ENCODE results near the gene QRFPR. TPM values are rescaled to one million over a fixed set of nuclear protein-coding genes. Genes with fewer than 3 reads are reported as not detected.
"Not testable (repeated sequence)": the region's sequence is repeated elsewhere in the genome, so short reads cannot be mapped to it uniquely, and the experiment has no call there.

The QRFPR gene
- not detected in 2 replicates for total RNA-seq
- long read RNA-seq, result 0 reads

DNA sequence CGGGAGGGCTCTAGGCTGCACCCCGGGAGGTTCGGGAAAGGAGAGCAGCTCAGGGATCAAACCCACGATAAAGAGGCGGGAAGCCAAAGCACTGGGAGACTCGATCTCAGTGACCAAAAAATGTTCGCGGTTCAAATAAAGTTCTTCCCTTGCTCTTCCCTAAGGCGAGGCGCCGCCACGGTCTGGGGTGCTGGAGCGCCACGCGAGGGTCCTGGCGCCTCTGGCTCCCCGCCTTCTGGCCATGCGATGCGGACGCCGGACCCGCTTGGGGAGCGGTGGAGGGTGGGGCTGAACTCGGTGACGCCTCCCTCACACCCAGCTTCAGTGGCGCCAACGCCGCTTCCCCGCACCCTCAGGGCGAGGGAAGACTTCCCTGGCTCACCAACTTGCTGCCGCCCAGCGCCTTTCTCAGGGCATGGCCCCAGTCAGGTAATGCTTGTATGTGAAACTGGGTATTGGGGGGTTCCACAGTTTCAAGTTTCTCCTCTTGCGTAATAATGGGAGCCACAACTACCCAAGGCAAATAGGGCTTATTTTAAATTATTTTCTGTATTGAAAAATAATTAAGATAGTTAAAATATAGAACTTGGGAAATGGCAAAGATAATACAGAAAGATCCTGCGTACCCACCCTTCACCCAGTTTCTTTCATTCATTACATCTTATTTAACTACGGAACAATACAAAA lies at the start of gene QRFPR:
QRFPR (minus strand) TSS at position 243 of the 687 bp plus-strand sequence. CDS start 371 bp downstream, outside the sequence.
- TF ChIP-seq, protein P1, sequence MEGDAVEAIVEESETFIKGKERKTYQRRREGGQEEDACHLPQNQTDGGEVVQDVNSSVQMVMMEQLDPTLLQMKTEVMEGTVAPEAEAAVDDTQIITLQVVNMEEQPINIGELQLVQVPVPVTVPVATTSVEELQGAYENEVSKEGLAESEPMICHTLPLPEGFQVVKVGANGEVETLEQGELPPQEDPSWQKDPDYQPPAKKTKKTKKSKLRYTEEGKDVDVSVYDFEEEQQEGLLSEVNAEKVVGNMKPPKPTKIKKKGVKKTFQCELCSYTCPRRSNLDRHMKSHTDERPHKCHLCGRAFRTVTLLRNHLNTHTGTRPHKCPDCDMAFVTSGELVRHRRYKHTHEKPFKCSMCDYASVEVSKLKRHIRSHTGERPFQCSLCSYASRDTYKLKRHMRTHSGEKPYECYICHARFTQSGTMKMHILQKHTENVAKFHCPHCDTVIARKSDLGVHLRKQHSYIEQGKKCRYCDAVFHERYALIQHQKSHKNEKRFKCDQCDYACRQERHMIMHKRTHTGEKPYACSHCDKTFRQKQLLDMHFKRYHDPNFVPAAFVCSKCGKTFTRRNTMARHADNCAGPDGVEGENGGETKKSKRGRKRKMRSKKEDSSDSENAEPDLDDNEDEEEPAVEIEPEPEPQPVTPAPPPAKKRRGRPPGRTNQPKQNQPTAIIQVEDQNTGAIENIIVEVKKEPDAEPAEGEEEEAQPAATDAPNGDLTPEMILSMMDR (IDR thresholded peaks at IDR 0.05; ENCODE audit: unreplicated experiment), result no peak
- peaks cover 4% of the 10 kb centered on the region for H3K4me1 Mint-ChIP-seq (ENCODE audit: low read depth)
- H3K4me3 Mint-ChIP-seq (ENCODE audit: low read depth), result peak within 1 kb of the TSS; percentile 29
- no peak for DNase-seq (ENCODE audit: low spot score, unreplicated experiment)
- no peaks in the 10 kb centered on the region for H3K36me3 Mint-ChIP-seq (ENCODE audit: insufficient read depth)
- no peaks in the 10 kb centered on the region for H3K9me3 Mint-ChIP-seq (ENCODE audit: low read depth)
- peaks cover 72% of the 10 kb centered on the region for H3K27me3 Mint-ChIP-seq
- H3K27ac Mint-ChIP-seq, result no peak within 1 kb of the TSS

DNA sequence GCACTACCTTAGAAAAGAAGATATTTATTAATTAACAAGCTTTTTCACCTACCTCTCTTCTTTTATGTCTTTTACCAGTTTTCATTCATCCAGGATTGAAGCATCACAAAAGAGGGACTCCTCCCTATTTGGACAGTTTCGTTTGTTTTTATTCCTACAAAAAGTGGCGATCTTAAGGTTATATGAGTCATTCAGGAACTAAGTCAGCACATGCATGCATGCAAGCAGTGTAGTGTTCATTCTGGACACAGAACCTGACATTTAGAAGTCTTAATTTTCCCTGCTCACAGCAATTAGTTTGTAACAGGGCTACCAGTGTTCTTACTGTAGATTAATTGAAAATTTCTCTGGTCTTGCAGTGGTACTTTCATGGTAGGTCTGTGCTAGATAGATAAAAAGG lies 47.9 kb upstream of the QRFPR start:
- Mint-ChIP-seq H3K27me3 (no peaks in the 10 kb centered on the region), H3K4me3 (ENCODE audit: low read depth) (no peak overlapping the region), H3K27ac (no peak overlapping the region), H3K4me1 (ENCODE audit: low read depth) (no peaks in the 10 kb centered on the region), H3K9me3 (ENCODE audit: low read depth) (peaks cover 4% of the 10 kb centered on the region), H3K36me3 (ENCODE audit: insufficient read depth) (no peaks in the 10 kb centered on the region)
- no peak for DNase-seq (ENCODE audit: low spot score, unreplicated experiment)
- TF ChIP-seq, protein P1 (IDR thresholded peaks at IDR 0.05; ENCODE audit: unreplicated experiment), result no peak

DNA sequence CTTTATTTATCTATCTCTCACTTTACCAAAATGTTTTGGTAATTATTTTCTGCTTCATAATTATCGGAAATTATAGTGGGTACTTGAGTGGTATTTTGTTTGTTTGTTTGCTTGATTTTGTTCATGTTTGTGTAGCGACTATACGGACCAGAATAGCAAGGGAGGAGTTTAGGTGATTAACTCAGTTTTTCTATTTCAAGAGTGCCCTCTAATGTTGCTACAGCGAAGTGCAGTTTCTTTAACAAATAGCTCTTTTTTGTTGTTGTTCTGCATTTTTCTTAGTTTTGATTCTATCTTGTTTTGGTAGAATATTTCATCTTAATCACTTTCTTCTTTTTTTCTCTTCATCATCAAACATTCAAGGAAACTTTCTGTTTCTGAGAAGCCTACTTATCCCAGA lies 40.8 kb upstream of the QRFPR start:
- no peak overlapping the region for H3K27ac Mint-ChIP-seq
- peaks cover 8% of the 10 kb centered on the region for H3K9me3 Mint-ChIP-seq (ENCODE audit: low read depth)
- no peaks in the 10 kb centered on the region for H3K36me3 Mint-ChIP-seq (ENCODE audit: insufficient read depth)
- DNase-seq (ENCODE audit: low spot score, unreplicated experiment), result no peak
- no peak overlapping the region for H3K4me3 Mint-ChIP-seq (ENCODE audit: low read depth)
- no peaks in the 10 kb centered on the region for H3K4me1 Mint-ChIP-seq (ENCODE audit: low read depth)
- TF ChIP-seq, protein P1 (IDR thresholded peaks at IDR 0.05; ENCODE audit: unreplicated experiment), result peak; percentile 37
- no peaks in the 10 kb centered on the region for H3K27me3 Mint-ChIP-seq

DNA sequence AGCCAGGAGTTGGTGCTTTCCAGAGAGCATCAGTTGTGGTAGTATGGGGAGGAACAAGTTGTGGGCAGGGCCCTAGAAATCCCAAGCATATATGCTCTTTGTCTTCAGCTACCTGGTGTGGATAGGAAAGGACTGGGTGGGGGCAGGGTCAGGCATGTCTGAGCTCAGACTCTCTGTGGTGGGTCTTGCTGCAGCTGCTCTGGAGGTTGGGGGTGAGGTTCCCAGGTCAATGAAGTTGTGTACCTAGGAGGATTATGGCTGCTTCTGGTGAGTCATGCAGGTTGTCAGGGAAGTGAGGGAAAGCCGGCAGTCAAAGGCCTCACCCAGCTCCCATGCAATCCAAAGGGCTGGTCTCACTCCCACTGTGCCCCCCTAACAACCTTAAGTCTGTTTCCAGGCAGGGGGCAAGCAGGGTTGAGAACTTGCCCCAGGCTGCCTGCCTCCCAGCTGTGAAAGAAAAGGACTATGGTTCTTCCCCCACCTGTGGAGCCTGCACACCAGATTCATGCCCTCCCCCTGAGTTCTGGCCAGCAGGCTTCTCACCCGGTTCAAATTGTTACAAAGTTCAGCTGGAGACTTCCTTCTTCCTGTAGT lies 30.4 kb upstream of the QRFPR start:
- H3K36me3 Mint-ChIP-seq (ENCODE audit: insufficient read depth), result no peaks in the 10 kb centered on the region
- H3K27ac Mint-ChIP-seq, result no peak overlapping the region
- no peak overlapping the region for H3K4me3 Mint-ChIP-seq (ENCODE audit: low read depth)
- H3K27me3 Mint-ChIP-seq, result no peaks in the 10 kb centered on the region
- no peak for DNase-seq (ENCODE audit: low spot score, unreplicated experiment)
- H3K4me1 Mint-ChIP-seq (ENCODE audit: low read depth), result no peaks in the 10 kb centered on the region
- H3K9me3 Mint-ChIP-seq (ENCODE audit: low read depth), result peaks cover 47% of the 10 kb centered on the region
- TF ChIP-seq, protein P1 (IDR thresholded peaks at IDR 0.05; ENCODE audit: unreplicated experiment), result no peak

DNA sequence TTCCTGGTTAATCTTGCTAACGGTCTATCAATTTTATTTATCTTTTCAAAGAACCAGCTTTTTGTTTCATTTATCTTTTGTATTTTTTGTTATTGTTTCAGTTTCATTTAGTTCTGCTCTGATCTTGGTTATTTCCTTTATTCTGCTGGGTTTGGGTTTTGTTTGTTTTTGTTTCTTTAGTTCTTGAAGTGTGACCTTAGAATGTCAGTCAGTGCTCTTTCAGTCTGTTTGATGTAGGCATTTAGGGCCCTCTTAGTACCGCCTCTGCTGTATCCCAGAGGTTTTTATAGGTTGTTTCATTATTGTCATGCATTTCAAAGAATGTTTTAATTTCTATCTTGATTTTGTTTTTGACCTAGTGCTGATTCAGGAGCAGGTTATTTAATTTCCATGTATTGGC lies 27.7 kb upstream of the QRFPR start:
- H3K9me3 Mint-ChIP-seq (ENCODE audit: low read depth), result peaks cover 26% of the 10 kb centered on the region
- not testable (repeated sequence) for H3K27me3 Mint-ChIP-seq; DNase-seq (ENCODE audit: low spot score, unreplicated experiment); H3K4me3 Mint-ChIP-seq (ENCODE audit: low read depth); H3K36me3 Mint-ChIP-seq (ENCODE audit: insufficient read depth); H3K27ac Mint-ChIP-seq; H3K4me1 Mint-ChIP-seq (ENCODE audit: low read depth)

DNA sequence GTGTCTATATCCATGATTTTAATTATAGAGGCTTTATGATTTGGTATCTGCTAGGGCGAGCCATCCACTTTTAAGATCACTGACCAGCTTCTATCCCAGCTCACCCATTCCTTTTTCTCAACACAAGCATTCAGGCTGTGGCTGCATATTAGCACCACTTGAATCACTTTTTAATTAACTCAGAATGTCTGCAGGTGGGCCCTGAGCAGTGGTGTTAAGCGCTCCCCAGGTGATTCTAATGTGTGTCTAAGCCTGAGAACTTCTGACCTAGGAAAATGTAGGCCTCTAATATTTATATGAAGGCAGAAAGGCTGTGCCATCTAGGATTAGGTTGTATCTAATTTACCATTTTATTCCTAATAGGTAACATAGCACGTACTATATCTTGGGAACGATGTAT lies 19.8 kb upstream of the QRFPR start:
- Mint-ChIP-seq H3K4me3 (ENCODE audit: low read depth) (no peak overlapping the region), H3K9me3 (ENCODE audit: low read depth) (no peaks in the 10 kb centered on the region), H3K4me1 (ENCODE audit: low read depth) (no peaks in the 10 kb centered on the region), H3K27me3 (no peaks in the 10 kb centered on the region), H3K36me3 (ENCODE audit: insufficient read depth) (no peaks in the 10 kb centered on the region), H3K27ac (no peak overlapping the region)
- DNase-seq (ENCODE audit: low spot score, unreplicated experiment), result no peak
- TF ChIP-seq, protein P1 (IDR thresholded peaks at IDR 0.05; ENCODE audit: unreplicated experiment), result no peak
